Prostate gland (tissue), 2 donors: ENCODE measurements around the gene DCAF8L2.

ENCODE experiments used
- POLR2A ChIP-seq: fragments of 450-650 bp; IDR thresholded peaks from one replicate; pipeline ENCODE4 v1.6.1; 2016; ENCODE audit warnings: antibody characterized with exemption, mild to moderate bottlenecking
- POLR2AphosphoS5 ChIP-seq: sonication (generic); formaldehyde crosslinking; IDR thresholded peaks from one replicate; pipeline ENCODE4 v1.6.1; 2017; ENCODE audit warnings: antibody characterized with exemption
- TF ChIP-seq, protein P1 (sequence below), 4 experiments: fragments of 200-600 bp in 2 of 4; fragments of 450-650 bp in 2 of 4; sonication (generic) in 2 of 4; IDR thresholded peaks; 1 replicate in 3 of 4; 2 replicates in 1 of 4; pipeline ENCODE4 v1.5.1; 2016 to 2019; ENCODE audit warnings: antibody characterized with exemption in 4 of 4, mild to moderate bottlenecking in 2 of 4, moderate library complexity in 2 of 4

DNA sequence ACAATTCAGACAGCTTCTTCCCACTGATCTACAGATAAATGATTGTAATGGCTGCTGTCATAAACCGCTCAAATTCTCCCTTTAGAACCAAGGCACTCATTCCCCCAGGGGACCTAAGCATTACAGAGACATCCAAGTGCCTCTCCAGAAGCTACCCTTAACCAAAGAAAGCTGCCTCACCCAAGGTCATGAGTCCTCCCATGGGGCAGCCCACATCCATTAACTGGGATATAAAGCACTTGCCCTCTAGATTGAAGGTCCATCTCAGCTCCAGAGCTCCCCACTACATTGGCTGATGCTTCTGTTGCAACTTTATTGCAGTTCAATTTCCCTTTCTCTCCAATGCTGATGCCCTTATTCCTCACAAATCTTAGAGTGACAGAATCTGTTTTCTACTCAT is 40.5 kb upstream of the DCAF8L2 start:
- TF ChIP-seq POLR2A = no peak
- TF ChIP-seq, protein P1, sequence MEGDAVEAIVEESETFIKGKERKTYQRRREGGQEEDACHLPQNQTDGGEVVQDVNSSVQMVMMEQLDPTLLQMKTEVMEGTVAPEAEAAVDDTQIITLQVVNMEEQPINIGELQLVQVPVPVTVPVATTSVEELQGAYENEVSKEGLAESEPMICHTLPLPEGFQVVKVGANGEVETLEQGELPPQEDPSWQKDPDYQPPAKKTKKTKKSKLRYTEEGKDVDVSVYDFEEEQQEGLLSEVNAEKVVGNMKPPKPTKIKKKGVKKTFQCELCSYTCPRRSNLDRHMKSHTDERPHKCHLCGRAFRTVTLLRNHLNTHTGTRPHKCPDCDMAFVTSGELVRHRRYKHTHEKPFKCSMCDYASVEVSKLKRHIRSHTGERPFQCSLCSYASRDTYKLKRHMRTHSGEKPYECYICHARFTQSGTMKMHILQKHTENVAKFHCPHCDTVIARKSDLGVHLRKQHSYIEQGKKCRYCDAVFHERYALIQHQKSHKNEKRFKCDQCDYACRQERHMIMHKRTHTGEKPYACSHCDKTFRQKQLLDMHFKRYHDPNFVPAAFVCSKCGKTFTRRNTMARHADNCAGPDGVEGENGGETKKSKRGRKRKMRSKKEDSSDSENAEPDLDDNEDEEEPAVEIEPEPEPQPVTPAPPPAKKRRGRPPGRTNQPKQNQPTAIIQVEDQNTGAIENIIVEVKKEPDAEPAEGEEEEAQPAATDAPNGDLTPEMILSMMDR (IDR thresholded peaks at IDR 0.05) = no peak
- TF ChIP-seq POLR2AphosphoS5 = no peak
